OCI-LY3 (cell line): ENCODE data around the gene ZMIZ1.

ENCODE experiments used
- CTCF ChIP-seq: fragments of 200-600, 300-600 bp; sonication (generic); IDR thresholded peaks from 2 replicates; pipeline ENCODE4 v1.5.1; 2014; ENCODE audit warnings: antibody characterized with exemption, low read length, low read depth
- EZH2phosphoT487 ChIP-seq: fragments of 200-600 bp; shearing (Covaris generic); IDR thresholded peaks from 2 replicates; pipeline ENCODE4 v1.6.1; 2018; ENCODE audit warnings: antibody characterized with exemption, mixed run types, low read depth

- no peak for TF ChIP-seq CTCF
- no peak for TF ChIP-seq EZH2phosphoT487
Measured at GRCh38 chr10:79103129-79103528, 34.4 kb downstream of the ZMIZ1 start.
